HG03520 (cell line): Measurements from ENCODE around the gene GALNT9.

Experiments used
- ATAC-seq: cut with Tn5 transposase; IDR thresholded peaks from one replicate; pipeline ENCODE4 v1.9.1; 2021; ENCODE audit warnings: mild to moderate bottlenecking, moderate library complexity; ENCODE audit not compliant: unreplicated experiment

GALNT9 gene

DNA sequence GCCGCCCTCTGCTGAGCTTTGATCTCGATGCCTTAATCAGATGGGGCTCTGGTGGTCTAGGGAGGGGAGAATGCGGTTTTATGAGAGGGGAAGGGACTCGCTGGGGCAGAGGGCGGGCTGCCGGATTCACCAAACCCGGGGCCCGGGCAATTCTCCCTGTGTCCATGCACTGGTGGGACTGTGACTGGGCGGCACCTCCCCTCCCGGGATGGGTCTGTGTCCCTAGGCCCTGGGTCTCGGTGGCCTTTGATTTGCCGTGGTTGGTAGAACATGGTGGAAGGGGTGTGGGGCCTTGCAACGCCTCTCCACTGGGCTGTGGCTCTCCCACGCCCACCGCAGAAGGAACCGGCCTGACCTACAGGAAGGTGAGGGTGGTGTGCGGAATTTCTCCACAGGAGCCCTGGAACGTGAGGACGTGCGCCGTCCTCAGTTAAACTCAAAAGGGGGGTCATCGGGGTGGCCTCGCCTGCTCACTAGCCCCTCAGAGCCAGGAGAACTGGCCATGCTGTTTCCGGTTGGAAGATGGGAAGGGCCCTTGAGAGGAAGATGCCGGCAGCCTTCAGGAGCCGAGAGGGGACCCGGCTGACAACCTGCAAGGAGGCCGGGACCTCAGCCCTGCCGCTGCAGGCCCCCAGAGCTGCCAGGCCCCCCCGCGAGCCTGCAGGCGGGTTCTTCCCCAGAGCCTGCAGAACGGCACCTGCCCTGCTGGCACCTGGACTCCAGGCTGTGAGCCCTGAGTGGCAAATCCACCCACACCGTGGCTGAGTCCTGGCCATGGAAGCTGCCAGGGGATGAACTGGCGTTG is 141.5 kb downstream of the GALNT9 start:
- ATAC-seq, result no peak

DNA sequence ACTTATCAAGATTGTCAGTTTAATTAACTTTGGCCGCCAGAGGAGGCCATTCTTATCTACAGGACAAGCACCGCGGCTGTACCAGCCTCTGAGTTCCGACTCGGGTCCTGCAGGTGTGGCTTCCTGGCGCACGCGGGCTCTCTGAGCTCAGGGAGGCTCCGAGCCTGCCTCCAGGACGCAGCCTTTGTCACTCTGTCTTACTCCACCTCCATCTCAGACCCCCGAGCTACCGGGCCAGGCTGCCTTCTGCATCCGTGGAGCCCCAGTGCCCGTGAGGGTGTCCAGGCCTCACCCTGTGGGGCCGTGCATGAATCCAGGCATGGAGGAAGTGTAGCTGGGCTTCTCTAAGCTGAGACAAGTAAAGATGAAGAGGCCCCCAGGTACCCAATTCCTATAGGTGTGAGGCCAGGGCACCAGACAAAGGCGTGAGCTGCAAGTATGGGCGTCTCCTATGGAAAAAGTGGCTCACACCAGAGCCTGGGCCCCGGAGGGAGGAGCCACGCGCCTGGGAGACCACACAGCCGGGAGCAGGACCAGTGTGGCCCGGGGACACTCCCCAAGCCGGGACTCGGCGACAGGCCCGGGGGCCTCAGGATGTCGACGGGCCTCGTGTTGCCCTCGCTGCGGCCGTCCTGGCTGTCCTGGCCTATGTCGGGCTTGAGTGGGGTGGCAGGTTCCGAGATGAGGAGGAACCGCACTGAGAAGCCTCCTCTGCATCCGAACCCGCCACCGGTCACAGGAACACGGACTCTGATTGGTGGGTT is 142.3 kb downstream of the GALNT9 start:
- no peak for ATAC-seq

- ATAC-seq, result no peak
Observed at GRCh38 chr12:132186208-132186856, 143.1 kb downstream of the GALNT9 start.

GRCh38 chr12:132185705-132186104 is 143.7 kb downstream of the GALNT9 start:
- no peak for ATAC-seq

DNA sequence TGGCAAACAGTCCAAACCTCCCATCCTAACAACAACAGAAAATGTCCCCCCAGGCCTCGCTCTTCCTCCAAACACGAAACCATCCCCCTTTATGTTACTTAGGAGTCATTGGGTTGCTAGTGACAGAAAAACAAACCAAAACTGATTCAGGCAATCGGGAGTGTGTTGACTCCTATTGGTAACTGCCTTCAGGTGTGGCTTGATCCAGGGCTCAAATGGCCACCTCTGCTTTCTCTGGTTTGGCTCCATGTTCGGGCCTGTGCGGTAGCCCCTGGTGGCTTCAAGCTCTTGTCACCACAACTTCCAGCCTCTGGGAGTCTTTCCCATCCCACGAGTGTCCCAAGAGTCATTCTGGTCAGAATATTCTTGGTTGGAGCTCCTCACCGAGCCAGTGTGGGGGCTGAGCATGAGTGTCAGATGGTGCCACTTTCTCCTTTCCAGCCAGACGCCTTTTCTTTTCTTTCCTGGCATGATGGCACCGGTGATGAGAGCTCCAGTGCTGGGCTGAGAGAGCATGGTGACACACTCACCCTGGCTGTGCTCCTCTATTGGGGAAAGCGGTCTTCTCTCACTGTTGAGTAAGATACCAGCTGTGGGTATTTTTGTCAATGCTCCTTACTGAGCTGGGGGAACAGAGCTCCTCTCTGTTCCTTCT is 146.6 kb downstream of the GALNT9 start:
- no peak for ATAC-seq

GRCh38 chr12:132182206-132182710 is 147.1 kb downstream of the GALNT9 start:
- ATAC-seq, result no peak

GRCh38 chr12:132181570-132182200 is 147.7 kb downstream of the GALNT9 start:
- ATAC-seq, result no peak

- ATAC-seq, result no peak
Observed at GRCh38 chr12:132180648-132181546, 148.5 kb downstream of the GALNT9 start.

GRCh38 chr12:132179431-132180362 is 149.7 kb downstream of the GALNT9 start:
- no peak for ATAC-seq

GRCh38 chr12:132178801-132179401 is 150.5 kb downstream of the GALNT9 start:
- no peak for ATAC-seq

- ATAC-seq, result no peak
Observed at GRCh38 chr12:132178316-132178715, 151.1 kb downstream of the GALNT9 start.

GRCh38 chr12:132176920-132177551 is 152.4 kb downstream of the GALNT9 start:
- ATAC-seq, result no peak

GRCh38 chr12:132176385-132176919 is 152.9 kb downstream of the GALNT9 start:
- no peak for ATAC-seq

GRCh38 chr12:132175496-132176384 is 153.6 kb downstream of the GALNT9 start:
- no peak for ATAC-seq

GRCh38 chr12:132174839-132175490 is 154.4 kb downstream of the GALNT9 start:
- no peak for ATAC-seq
